Naive thymus-derived CD4-positive, alpha-beta T cell (primary cell): ENCODE measurements around the gene ALPK1. TPM values are rescaled to one million over a fixed set of nuclear protein-coding genes. Genes with fewer than 3 reads are reported as not detected.
A peak's percentile ranks its signal among the peaks of the same experiment; 100 is the strongest.

Experiments used
- ATAC-seq: fragments of 150-1000 bp; cut with Tn5 transposase; 2 replicates; pipeline ENCODE4 v1.10.0; 2021; ENCODE audit warnings: mild to moderate bottlenecking, moderate library complexity
- CTCF ChIA-PET: fragments of 350-600 bp; sonication (Branson Sonifier 250); formaldehyde crosslinking; loops from one replicate; lab custom pipeline; 2021; ENCODE audit warnings: antibody characterized with exemption; lab: Charles Lee
- POLR2A ChIA-PET: fragments of 350-600 bp; sonication (Branson Sonifier 250); formaldehyde crosslinking; loops from one replicate; lab custom pipeline; 2021; ENCODE audit warnings: antibody characterized with exemption, inconsistent platforms; lab: Charles Lee
- DNase-seq, 9 donors: peaks; one replicate each; pipeline versions ENCODE4 v3.0.0 to v3.0.0-alpha.2; 2020 to 2022; ENCODE audit warnings: mixed read lengths in 1 of 9
- H3K27ac ChIP-seq: one replicate; pipeline ENCODE4 v1.7.0; 2013; ENCODE audit warnings: mild to moderate bottlenecking, low read depth, low read length, moderate library complexity
- H3K27me3 ChIP-seq, 2 donors: one replicate each; pipeline ENCODE4 v1.7.0; 2013; ENCODE audit warnings: low read length in 2 of 2, mild to moderate bottlenecking in 2 of 2, moderate library complexity in 2 of 2; ENCODE audit not compliant: control insufficient read depth in 2 of 2, insufficient read depth in 2 of 2
- H3K36me3 ChIP-seq, 3 experiments: 1 replicate in 2 of 3; 2 replicates in 1 of 3; pipeline ENCODE4 v1.7.0; 2013; ENCODE audit warnings: low read length in 3 of 3, mild to moderate bottlenecking in 3 of 3, moderate library complexity in 1 of 3; ENCODE audit not compliant: insufficient read depth in 3 of 3, control insufficient read depth in 2 of 3
- H3K4me1 ChIP-seq, 2 donors: one replicate each; pipeline ENCODE4 v1.7.0; 2013; ENCODE audit warnings: low read length in 2 of 2, mild to moderate bottlenecking in 2 of 2, moderate library complexity in 1 of 2; ENCODE audit not compliant: control insufficient read depth in 2 of 2, insufficient read depth in 2 of 2
- H3K4me3 ChIP-seq: 2 replicates; pipeline ENCODE4 v1.7.0; 2013; ENCODE audit warnings: mild to moderate bottlenecking, low read length
- H3K9me3 ChIP-seq, 3 experiments: 1 replicate in 2 of 3; 2 replicates in 1 of 3; pipeline ENCODE4 v1.7.0; 2013; ENCODE audit warnings: low read length in 3 of 3; ENCODE audit not compliant: control insufficient read depth in 2 of 3
- H3K27ac Mint-ChIP-seq, 9 donors: one replicate each; pipeline ENCODE4 v1.8.0; 2020 to 2022; ENCODE audit warnings: mixed read lengths in 9 of 9, mild to moderate bottlenecking in 8 of 9, moderate library complexity in 5 of 9, inconsistent platforms in 2 of 9
- H3K27me3 Mint-ChIP-seq, 5 donors: one replicate each; pipeline ENCODE4 v1.8.0; 2021 to 2022; ENCODE audit warnings: mixed read lengths in 5 of 5, mild to moderate bottlenecking in 1 of 5
- H3K36me3 Mint-ChIP-seq, 5 donors: one replicate each; pipeline ENCODE4 v1.8.0; 2020 to 2022; ENCODE audit warnings: mixed read lengths in 5 of 5, mild to moderate bottlenecking in 3 of 5, inconsistent platforms in 1 of 5
- H3K4me1 Mint-ChIP-seq, 7 donors: one replicate each; pipeline ENCODE4 v1.8.0; 2020 to 2022; ENCODE audit warnings: mixed read lengths in 7 of 7, mild to moderate bottlenecking in 3 of 7, inconsistent platforms in 1 of 7
- H3K4me3 Mint-ChIP-seq, 10 donors: one replicate each; pipeline ENCODE4 v1.8.0; 2020 to 2022; ENCODE audit warnings: mild to moderate bottlenecking in 10 of 10, mixed read lengths in 10 of 10, moderate library complexity in 6 of 10, inconsistent platforms in 2 of 10
- H3K9me3 Mint-ChIP-seq, 11 donors: one replicate each; pipeline ENCODE4 v1.8.0; 2020 to 2022; ENCODE audit warnings: mixed read lengths in 11 of 11, mild to moderate bottlenecking in 4 of 11, inconsistent platforms in 1 of 11, moderate library complexity in 1 of 11
- intact Hi-C, 2 donors: fragments of 100-400 bp; cut with micrococcal nuclease; formaldehyde crosslinking; loops; one replicate each; pipeline ENCODE4 v1.15.1; 2023
- polyA plus RNA-seq, 2 donors: library from polyadenylated mRNA; unstranded; fragments of 300-500 nt; fragmentation: Illumina TruSeq; gene quantifications; one replicate each; pipeline ENCODE4 v1.2.3, GENCODE V29; 2021
- total RNA-seq, 6 experiments: library from RNA in 5 of 6; stranded (reverse) in 5 of 6; gene quantifications; 1 replicate in 5 of 6; 2 replicates in 1 of 6; pipeline ENCODE4 v1.2.3 and lab custom pipeline; 2021 to 2026

ALPK1 gene
- total and polyA plus RNA-seq, 7 experiments from 2014 or later = 5.0 to 35.0 (median 18.8) TPM

DNA sequence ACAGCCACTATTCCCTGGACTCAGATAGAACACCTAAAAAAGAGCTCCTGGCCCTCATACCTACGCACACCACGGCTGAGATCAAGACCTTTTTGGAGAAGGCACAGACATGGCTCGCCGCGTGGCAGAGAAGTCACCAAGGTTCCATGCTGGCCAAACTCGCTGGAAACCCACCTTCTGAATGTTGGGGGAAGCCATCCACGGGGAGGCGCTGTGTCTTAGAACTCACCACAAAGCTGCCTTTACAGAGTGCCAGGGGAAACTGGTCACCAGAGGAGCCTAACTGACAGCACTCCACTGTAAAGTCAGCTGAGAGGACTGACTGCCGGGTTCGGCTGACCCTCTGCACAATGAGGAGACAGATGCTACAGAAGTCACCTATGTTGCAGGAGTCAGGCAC is 120.9 kb downstream of the ALPK1 start:
- Histone ChIP-seq H3K9me3 (no peaks in the 10 kb centered on the region), H3K27ac (no peak overlapping the region), H3K4me1 (no peaks in the 10 kb centered on the region), H3K36me3 (peaks cover 0 to 5% (median 0%) of the 10 kb centered on the region in 3 experiments), H3K4me3 (no peak overlapping the region), H3K27me3 (no peaks in the 10 kb centered on the region)
- ChIA-PET POLR2A (no interaction called here), CTCF (no interaction called here)
- no peak overlapping the region for H3K27ac Mint-ChIP-seq
- peaks cover 0 to 10% (median 0%) of the 10 kb centered on the region in 11 donors for H3K9me3 Mint-ChIP-seq
- H3K4me1 Mint-ChIP-seq = peaks cover 0 to 3% (median 0%) of the 10 kb centered on the region in 7 donors
- H3K36me3 Mint-ChIP-seq = peaks cover 10 to 73% (median 40%) of the 10 kb centered on the region in 5 donors
- no peak for DNase-seq
- intact Hi-C loops = no loop called here
- no peaks in the 10 kb centered on the region for H3K27me3 Mint-ChIP-seq
- H3K4me3 Mint-ChIP-seq = no peak overlapping the region
- no peak for ATAC-seq

DNA sequence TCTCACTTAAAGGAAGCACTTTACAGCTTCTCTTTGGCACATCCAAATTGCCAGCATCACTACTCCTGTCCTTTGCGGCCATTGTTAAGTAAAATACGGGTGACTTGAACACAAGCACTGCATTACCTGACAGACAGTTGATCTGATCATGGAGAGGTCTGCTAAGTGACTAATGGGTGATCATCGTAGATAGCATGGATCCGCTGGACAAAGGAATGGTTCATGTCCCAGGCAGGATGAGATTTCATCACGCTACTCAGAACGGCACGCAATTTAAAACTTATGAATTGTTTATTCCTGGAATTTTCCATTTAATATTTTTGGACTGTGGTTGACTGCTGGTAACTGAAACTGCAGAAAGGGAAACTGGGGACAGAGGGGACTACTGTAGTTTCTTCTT is 124.7 kb downstream of the ALPK1 start:
- Mint-ChIP-seq H3K27ac (peak overlapping the region in 1 of 9 donors; percentile 10), H3K27me3 (no peaks in the 10 kb centered on the region), H3K4me1 (peaks cover 0 to 1% (median 0%) of the 10 kb centered on the region in 7 donors), H3K4me3 (no peak overlapping the region), H3K36me3 (peaks cover 0 to 72% (median 23%) of the 10 kb centered on the region in 5 donors), H3K9me3 (no peaks in the 10 kb centered on the region)
- no peaks in the 10 kb centered on the region for H3K4me1 ChIP-seq
- H3K9me3 ChIP-seq = no peaks in the 10 kb centered on the region
- ChIA-PET CTCF (no interaction called here), POLR2A (no interaction called here)
- H3K27me3 ChIP-seq = no peaks in the 10 kb centered on the region
- DNase-seq = no peak
- no peak overlapping the region for H3K4me3 ChIP-seq
- ATAC-seq = no peak
- intact Hi-C loops = no loop called here
- peaks cover 0 to 8% (median 0%) of the 10 kb centered on the region in 3 experiments for H3K36me3 ChIP-seq
- H3K27ac ChIP-seq = no peak overlapping the region

DNA sequence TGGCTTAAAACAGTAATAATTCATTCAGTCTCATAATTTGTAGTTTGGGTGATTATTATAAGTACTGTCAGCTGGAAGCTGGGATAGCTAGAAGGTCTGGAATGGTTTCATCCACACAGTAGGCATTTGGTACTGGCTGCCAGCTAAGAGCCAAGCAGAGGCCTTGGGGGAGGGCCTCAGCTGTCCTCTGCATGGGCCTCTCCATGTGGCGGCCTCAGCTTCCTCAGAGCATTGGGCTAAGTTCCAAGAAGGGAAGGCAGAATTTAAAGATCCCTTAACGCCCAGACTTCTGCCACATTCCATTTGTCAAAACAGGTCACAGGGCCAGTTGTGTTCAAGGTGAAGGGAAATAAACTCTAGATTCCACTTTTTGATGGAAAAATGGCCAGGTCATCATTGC is 125.5 kb downstream of the ALPK1 start:
- Histone ChIP-seq H3K4me3 (no peak overlapping the region), H3K4me1 (no peaks in the 10 kb centered on the region), H3K9me3 (no peaks in the 10 kb centered on the region), H3K36me3 (peaks cover 0 to 8% (median 0%) of the 10 kb centered on the region in 3 experiments), H3K27ac (no peak overlapping the region), H3K27me3 (no peaks in the 10 kb centered on the region)
- peaks cover 3 to 78% (median 30%) of the 10 kb centered on the region in 5 donors for H3K36me3 Mint-ChIP-seq
- DNase-seq = no peak
- H3K4me1 Mint-ChIP-seq = peaks cover 0 to 1% (median 0%) of the 10 kb centered on the region in 7 donors
- H3K9me3 Mint-ChIP-seq = no peaks in the 10 kb centered on the region
- intact Hi-C loops = no loop called here
- no peak overlapping the region for H3K4me3 Mint-ChIP-seq
- ChIA-PET POLR2A (no interaction called here), CTCF (no interaction called here)
- no peaks in the 10 kb centered on the region for H3K27me3 Mint-ChIP-seq
- ATAC-seq = no peak
- H3K27ac Mint-ChIP-seq = no peak overlapping the region

DNA sequence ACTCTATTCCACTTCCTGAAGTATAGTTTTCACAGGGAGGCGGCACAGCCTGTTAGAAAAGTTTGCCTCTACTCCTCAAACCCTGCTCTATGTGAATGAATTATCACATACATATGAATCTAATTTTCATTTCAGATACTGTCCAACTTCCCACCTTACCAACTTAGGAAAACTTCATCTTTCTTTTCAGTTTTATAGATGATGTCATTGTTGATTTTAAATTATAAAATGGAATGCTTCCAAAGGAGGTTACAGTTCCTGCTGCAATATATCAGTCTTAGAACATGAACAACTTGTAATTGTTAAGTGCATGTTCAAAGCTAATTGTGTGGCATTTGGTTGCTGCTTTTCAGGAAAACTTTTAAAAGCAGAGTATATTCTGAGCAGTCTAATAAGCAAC is 126.4 kb downstream of the ALPK1 start:
- CTCF ChIA-PET = no interaction called here
- Histone ChIP-seq H3K4me1 (no peaks in the 10 kb centered on the region), H3K27ac (no peak overlapping the region), H3K4me3 (no peak overlapping the region), H3K27me3 (no peaks in the 10 kb centered on the region), H3K36me3 (peaks cover 0 to 8% (median 0%) of the 10 kb centered on the region in 3 experiments), H3K9me3 (no peaks in the 10 kb centered on the region)
- peaks cover 0 to 1% (median 0%) of the 10 kb centered on the region in 7 donors for H3K4me1 Mint-ChIP-seq
- DNase-seq (no peak), ATAC-seq (no peak)
- no peaks in the 10 kb centered on the region for H3K9me3 Mint-ChIP-seq
- H3K27me3 Mint-ChIP-seq = no peaks in the 10 kb centered on the region
- no peak overlapping the region for H3K27ac Mint-ChIP-seq
- intact Hi-C loops = no loop called here
- H3K4me3 Mint-ChIP-seq = no peak overlapping the region
- POLR2A ChIA-PET = no interaction called here
- peaks cover 3 to 79% (median 40%) of the 10 kb centered on the region in 5 donors for H3K36me3 Mint-ChIP-seq

DNA sequence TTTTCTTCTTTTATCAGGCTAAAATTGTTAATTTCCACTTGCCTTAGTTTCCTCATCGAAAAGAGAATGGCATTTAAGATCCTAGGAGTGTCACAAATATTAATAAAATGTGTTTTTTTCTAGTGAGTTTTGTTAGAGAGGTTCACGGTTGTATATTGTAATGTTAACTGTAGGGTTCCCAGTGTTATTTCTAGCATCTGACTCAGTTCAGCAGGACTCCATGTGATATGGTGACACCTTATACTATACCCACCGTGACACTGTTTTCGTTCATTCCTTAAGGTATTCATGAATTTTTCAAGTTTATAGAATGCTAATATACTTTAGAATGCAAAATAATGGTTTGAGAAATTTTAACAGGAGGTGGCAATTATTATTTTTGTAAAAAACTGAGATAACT is 128.7 kb downstream of the ALPK1 start:
- intact Hi-C loops = no loop called here
- H3K4me1 ChIP-seq = no peaks in the 10 kb centered on the region
- ATAC-seq (no peak), DNase-seq (no peak)
- no peaks in the 10 kb centered on the region for H3K27me3 ChIP-seq
- ChIA-PET CTCF (no interaction called here), POLR2A (no interaction called here)
- Mint-ChIP-seq H3K36me3 (peaks cover 10 to 84% (median 58%) of the 10 kb centered on the region in 5 donors), H3K27ac (no peak overlapping the region), H3K27me3 (no peaks in the 10 kb centered on the region), H3K4me1 (no peaks in the 10 kb centered on the region), H3K9me3 (no peaks in the 10 kb centered on the region), H3K4me3 (no peak overlapping the region)
- no peaks in the 10 kb centered on the region for H3K9me3 ChIP-seq
- H3K36me3 ChIP-seq = peaks cover 0 to 15% (median 0%) of the 10 kb centered on the region in 3 experiments
- no peak overlapping the region for H3K4me3 ChIP-seq
- H3K27ac ChIP-seq = no peak overlapping the region

DNA sequence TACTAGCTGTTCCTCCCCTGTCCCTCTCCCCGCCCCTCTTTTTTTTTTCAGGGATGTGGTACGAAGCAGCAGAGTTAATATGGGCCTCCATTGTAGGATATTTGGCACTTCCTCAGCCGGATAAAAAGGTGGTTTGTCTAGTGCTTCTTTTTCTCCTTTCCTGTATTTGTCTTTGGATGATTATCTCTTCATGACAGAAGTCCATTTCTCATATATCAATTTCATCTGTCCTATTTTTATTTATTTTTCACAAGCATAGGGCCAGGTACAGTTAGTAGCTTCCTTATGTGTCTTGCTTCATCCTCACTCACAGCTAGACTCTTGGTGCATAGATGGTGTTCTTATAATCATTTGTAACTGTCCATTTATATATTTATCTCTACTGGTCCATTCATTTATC is 129.2 kb downstream of the ALPK1 start:
- Histone ChIP-seq H3K9me3 (no peaks in the 10 kb centered on the region), H3K36me3 (peaks cover 0 to 15% (median 0%) of the 10 kb centered on the region in 3 experiments), H3K27ac (no peak overlapping the region), H3K4me1 (no peaks in the 10 kb centered on the region), H3K27me3 (no peaks in the 10 kb centered on the region), H3K4me3 (no peak overlapping the region)
- intact Hi-C loops = no loop called here
- ChIA-PET POLR2A (interaction anchor here (0.6 kb wide), 1 partner anchor 24 kb away, joined by 3 read pairs; no protein-coding TSS in a partner anchor), CTCF (no interaction called here)
- ATAC-seq (no peak), DNase-seq (no peak)
- Mint-ChIP-seq H3K9me3 (no peaks in the 10 kb centered on the region), H3K4me3 (no peak overlapping the region), H3K27ac (no peak overlapping the region), H3K4me1 (no peaks in the 10 kb centered on the region), H3K27me3 (no peaks in the 10 kb centered on the region), H3K36me3 (peaks cover 10 to 86% (median 59%) of the 10 kb centered on the region in 5 donors)

DNA sequence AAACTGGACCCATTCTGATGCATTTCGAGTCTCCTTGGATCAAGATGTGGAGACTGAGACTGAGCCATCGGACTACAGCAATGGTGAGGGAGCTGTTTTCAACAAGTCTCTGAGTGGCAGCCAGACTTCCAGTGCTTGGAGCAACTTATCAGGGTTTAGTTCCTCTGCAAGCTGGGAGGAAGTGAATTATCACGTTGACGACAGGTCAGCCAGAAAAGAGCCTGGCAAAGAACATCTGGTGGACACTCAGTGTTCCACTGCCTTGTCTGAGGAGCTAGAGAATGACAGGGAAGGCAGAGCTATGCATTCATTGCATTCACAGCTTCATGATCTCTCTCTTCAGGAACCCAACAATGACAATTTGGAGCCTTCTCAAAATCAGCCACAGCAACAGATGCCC is 134.0 kb downstream of the ALPK1 start:
- H3K4me3 ChIP-seq = no peak overlapping the region
- POLR2A ChIA-PET = no interaction called here
- Mint-ChIP-seq H3K4me1 (no peaks in the 10 kb centered on the region), H3K27ac (no peak overlapping the region), H3K4me3 (no peak overlapping the region), H3K9me3 (no peaks in the 10 kb centered on the region), H3K27me3 (no peaks in the 10 kb centered on the region), H3K36me3 (peaks cover 10 to 72% (median 59%) of the 10 kb centered on the region in 5 donors)
- intact Hi-C loops = no loop called here
- no peaks in the 10 kb centered on the region for H3K27me3 ChIP-seq
- H3K4me1 ChIP-seq = no peaks in the 10 kb centered on the region
- no peaks in the 10 kb centered on the region for H3K9me3 ChIP-seq
- DNase-seq (no peak), ATAC-seq (no peak)
- CTCF ChIA-PET = no interaction called here
- no peak overlapping the region for H3K27ac ChIP-seq
- peaks cover 0 to 8% (median 0%) of the 10 kb centered on the region in 3 experiments for H3K36me3 ChIP-seq
